Stimulated activated CD4-positive, alpha-beta T cell treated with anti-CD3 and anti-CD28 coated beads, Interleukin-2, amount 100 ng/mL, for 48 hours (primary cell): ENCODE measurements around the gene CATSPERE.
"Not testable (repeated sequence)": the region's sequence is repeated elsewhere in the genome, so short reads cannot be mapped to it uniquely, and the experiment has no call there.

Experiments
- DNase-seq, 2 donors: peaks; one replicate each; pipeline ENCODE4 v3.0.0-alpha.2; 2020

CATSPERE gene

DNA sequence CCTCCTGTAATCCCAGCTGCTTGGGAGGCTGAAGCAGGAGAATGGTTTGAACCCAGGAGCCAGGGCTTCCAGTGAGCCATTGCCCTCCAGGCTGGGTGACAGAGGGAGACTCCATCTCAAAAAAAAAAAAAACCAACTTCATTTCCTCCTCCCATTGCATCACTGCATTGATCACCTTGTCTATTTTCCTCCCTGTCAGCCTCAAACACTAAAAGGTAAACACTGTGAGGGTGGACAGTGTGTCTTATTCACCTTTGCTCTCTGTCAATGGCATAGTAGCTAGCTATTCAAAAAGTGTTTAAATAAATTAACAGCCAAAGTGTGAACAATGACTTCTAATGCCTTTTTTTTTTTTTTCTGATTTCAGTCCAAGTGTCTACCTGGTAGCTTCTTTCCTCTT is 178.5 kb downstream of the CATSPERE start:
- no peak for DNase-seq

DNA sequence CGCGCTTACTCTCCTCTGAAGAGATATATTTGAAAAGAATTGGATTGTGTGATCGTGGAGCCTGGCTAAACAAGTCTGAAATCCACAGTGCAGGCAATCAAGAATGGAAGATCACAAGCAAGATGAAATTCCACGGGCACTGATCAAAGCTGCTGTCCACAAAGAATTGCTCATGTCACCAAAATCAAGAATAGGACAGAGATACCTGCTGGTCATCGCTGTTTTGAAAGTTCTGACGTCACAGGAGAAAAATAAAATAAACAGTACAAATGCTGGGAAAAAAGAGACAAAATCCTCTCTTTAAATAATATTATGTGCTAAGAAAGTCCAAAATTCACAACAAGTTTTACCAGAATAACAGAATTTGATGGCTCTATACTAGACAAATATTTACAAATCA is 179.8 kb downstream of the CATSPERE start:
- DNase-seq = no peak

DNA sequence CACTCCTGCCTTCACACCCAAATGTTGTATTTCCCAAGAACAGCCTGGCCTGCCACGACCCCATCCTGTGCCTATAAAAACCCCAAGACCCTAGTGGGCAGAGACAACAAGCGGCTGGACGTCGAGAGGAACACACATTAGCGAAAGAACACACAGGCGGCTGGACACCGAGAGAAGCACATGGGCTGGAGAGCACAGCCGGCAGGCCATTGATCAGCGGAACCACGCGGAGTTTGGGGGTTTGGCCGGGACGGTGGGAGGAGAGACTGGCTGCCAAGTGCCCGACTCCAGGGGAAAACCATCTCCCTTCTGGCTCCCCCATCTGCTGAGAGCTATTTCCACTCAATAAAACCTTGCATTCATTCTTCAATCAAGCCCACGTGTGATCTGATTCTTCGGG is 181.5 kb downstream of the CATSPERE start:
- no peak for DNase-seq

DNA sequence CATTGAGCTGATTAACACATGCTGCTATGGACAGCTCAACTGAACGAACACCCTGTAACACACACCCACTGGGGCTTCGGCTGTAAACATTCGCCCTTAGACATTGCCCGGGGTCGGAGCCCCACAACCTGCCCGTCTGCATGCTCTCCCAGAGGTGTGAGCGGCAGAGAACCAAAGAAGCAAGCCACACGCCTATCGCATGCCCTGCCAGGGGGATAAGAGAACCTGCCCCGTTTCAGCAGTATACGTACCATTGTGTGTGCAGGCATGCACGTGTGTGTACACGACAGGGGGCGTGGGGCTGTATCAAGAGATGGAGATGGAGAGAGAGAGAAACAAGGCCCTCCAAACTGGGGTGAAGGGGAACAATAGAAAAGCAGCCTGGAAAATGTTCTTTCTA is 181.9 kb downstream of the CATSPERE start:
- no peak for DNase-seq

DNA sequence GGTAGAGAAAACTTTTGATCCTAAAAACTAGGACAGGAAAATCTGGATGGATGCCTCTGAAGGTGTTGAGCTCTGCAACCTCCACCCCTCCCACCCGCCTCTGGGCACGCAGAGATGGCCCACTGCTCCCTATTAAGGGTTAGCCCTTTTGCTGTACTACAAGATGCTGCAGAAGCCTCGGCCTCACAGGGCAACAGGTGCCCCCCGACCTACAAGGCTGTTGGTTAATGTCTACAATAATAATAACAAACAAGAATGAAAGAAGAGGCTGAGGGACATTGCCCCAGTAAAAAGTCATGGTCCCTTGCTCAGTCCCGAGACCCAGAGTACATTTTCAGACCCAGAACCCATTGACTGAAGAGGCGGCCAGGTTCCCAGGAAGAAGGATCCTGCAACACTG is 184.3 kb downstream of the CATSPERE start:
- DNase-seq = no peak

DNA sequence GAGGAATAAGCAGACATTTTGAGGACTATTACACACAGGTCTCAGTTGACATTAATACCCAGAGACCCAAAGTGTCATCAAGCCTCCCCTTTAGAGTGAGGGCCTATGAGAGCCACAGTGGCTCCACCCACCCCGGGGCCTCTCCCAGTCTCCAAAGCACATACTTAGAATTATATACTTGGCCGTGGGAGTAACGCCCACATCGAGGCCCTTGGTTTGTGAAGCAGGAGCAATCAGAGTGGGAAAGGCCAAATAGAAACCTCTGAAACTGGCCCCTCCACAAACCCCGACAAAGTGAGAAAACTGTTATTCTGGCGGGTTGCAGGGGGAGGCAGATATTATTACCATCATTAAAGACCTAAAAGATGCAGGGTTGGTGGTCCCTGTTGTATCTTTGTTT is 184.8 kb downstream of the CATSPERE start:
- DNase-seq = no peak

DNA sequence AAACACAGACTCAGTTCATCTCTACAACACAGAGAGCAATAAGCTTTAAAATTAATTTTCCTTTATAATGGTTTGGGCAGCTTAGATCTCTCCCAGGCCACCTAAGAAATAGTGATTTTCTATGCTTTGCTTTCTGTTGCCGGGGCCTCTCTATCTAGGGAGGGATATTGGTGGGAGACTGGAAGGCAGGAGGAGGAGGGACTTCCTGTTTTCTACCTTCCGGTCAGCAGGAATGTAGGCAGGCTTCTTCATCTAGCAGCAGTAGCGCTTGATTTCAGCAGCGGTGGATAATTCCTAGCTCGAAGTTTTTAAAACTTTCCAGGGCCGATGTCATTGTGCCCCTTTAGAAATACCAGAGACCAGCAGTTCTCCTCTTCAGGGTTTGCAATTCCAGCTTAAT is 186.7 kb downstream of the CATSPERE start:
- DNase-seq = no peak

DNA sequence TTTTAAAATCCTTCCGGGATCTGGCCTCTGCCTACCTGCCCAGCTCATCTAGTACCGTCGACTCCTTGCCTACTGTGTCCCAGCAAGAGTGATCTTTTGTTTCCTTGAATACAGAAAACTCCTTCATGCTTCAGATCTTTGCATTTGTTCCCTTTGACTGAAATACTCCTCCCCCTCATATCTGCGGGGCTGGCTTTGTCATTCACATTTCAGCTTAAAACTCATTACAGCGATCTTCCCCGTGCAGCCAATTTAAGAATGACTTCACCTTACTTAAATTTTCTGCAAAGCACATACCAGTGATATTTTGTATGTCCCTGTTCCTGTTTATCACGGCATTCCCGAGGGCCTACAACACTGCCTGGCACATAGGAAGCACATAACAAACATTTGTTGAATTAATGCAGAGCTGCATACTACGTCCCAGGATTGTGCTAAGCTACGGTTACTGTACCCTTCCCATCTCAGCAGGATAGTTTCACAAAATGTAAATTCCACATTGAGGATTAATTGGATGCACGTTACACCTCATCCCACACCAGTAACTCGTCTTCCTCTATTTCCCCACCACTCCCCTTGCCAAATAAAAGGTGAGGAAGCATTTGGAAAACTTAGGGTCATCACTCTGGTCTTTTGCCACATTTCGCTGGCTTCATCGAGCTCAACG is 191.0 kb downstream of the CATSPERE start:
- no peak for DNase-seq

DNA sequence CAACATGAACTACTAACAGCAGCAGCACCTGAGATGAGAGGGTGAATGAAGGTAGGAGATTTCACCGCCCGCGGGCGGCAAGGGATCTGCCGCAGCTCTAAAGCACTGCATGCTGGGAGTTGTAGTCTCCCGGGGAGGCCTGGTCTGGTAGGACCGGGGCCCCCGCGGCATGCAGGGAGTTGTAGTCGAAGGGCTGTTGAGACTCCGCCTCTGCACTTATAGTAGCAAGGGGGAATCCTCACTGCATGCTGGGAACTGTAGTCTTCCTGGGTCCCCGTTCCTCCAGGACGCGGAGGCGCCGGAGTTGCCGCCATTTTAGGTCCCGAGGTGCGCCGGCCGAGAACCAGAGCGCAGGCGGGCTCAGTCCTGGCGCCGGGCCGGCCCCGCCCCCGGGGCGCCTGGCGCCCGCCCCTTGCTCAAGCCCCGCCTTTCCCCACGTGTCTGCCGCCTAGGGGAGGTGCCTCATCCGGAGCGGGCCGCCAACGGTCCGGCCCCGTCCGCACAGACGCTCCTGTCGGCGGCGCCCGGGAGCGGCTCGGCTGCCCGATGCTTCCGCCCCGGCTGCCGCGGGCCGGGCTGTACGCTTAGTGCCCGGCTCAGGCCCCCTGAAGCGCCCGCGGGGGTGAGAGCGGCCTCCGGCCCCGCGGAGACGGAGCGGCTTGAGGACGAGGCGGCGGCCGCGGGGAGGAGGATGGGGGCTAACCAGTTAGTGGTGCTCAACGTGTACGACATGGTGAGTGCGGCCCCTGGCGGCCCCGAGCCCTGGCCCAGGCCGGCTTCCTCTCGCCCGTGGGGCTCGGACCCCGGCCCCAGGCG is 191.8 kb downstream of the CATSPERE start, which contains the start of gene DESI2:
Gene DESI2, plus strand, starts transcription at position 504 of the 816 bp plus-strand sequence. Its CDS starts 188 bp downstream, at position 692.
- DNase-seq = peak; percentile 93 to 94

DNA sequence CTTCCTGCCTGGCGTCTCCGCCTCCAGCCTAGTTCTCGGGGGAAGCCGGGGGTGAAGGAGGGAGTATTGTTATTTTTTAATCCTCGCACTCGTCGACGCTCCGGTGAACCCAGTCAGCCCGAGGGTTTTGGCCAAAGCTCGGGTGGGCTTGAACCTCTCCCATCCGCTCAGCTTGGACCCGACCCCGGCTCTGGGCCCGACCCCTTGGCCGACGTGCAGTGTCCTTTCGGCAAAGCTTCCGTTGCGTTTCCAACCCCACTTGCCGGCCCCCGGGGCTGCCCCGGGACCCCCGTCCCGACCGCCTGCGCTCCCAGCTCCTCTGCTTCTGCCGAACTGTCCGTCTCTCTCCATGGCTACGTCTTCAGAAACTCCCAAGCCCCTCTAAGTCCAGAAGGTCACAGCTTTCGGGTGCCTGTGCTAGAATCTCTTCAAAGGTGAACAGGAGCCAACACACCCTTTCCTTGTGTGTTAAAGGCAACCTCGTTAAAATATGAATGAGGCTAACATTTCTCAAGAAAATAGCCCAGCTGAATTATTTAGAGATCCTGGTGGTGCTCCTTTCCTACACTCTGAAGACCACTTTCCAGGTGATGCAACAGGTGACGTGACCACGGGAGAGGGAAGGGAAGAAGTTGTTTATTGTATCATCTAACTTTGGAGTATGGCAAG is 192.5 kb downstream of the CATSPERE start:
- no peak for DNase-seq

DNA sequence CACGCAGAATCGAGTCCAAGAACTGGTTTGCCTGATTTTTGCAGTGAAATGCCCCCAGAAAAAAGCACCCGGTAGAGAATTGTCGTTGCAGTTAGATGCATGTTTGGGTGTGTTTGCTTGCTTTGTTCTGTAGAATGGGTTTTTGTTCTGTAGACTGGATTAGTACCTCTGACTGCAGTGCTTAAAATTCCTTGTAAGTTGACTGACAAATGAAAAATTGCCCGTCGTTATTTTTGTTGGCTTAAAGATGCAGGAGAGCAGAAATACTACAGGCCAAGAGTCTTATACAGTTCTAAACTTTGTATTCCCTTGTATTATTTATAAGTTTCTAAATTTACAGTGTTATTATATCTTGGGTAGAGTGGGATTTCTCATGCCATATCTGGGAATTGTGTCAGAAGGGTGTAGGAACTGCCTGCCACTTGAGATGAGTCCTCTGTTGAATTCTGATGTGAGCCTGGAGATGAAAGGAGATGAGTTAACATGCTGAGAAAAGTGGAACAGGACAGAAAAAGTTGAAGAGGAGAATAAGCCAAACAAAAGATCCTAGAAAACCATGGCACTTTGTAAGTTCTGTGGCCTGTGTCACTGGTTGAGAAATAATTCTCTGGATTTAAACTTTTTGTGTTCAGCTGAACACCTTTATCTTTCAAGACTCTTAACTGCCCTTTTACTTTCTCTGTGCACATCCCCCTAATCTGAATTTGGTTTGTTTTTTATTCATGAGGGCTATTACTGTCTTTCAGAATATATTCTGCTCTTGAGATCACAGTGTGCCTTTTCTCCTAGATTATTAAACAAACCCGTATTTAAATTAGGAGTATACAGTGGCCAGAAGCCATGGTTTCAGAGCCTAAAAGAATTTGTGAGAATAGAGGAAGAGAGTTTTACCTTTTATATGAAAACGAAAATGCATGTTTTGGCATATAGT is 193.3 kb downstream of the CATSPERE start:
- DNase-seq = no peak

DNA sequence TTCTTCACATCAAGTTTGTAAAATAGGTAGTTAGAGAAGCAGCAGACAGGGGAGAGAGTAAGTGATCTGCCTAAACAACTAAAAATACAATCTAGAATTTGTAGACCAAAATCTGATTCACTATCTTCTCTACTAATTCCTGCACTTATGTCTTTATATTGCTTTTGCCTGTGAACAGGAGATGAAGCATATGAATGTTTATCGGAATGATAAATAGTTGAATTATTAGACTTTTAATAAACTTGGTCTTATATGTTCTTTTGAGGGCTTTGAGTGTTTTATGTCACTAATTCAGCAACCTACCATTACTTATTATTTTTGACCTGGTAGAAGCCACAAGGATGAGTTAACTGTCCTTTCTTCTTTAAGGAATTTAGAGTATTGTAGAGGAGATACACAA is 194.1 kb downstream of the CATSPERE start:
- no peak for DNase-seq

DNA sequence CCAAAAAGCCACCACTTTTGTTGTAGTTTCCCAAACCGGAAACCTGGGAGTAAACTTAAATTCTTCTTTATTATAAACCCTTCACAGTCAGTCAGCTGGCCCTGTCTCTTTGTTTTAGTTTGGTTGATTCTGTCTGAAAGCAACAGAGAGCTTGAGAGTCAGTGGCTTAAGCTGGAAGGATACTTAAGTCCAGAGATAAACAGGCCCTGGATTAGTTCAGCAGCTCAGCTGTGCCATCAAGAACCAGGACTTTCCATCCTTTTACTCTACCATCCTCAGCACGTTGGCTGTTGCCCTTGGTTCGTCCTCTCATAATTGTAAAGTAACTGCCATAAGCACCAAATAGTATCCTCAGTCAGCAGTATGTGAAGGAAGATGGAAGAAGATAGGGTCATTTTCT is 196.3 kb downstream of the CATSPERE start:
- no peak for DNase-seq

DNA sequence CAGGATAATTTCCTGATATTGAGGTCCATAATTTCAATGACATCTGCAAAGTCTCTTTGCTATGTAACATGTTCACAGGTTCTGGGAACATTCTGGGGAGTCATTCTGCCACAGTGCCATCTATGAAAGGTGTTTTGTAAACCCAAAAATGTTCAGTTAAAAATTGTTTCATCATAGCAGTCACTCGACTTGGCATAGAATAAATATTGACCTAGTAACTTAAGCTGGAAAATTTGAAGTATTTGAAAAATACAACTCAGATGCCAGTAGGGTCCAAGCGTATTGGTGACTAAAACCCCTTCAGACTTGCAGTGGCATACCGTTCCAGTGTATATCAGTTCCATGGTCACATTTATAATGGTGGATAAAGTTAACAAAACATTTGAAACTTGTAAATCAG is 198.6 kb downstream of the CATSPERE start:
- DNase-seq = no peak

DNA sequence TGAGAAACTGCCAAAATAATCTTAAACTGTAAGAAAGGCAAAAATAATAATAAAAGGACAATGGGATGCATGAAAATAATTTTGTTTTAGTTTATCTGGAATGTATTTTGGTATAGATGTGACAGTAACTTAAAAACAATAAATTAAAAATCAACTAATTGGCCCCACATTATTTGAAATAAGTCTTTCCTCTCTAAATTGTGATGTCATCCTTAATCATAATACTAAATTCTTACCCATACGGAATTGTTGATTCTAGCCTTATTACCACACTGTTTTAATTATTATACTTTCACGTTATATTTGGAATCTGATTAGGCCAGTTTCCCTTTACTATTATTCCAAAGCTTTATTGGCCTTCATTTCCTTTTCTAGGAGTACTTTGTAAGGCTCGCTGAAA is 199.5 kb downstream of the CATSPERE start:
- DNase-seq = no peak

DNA sequence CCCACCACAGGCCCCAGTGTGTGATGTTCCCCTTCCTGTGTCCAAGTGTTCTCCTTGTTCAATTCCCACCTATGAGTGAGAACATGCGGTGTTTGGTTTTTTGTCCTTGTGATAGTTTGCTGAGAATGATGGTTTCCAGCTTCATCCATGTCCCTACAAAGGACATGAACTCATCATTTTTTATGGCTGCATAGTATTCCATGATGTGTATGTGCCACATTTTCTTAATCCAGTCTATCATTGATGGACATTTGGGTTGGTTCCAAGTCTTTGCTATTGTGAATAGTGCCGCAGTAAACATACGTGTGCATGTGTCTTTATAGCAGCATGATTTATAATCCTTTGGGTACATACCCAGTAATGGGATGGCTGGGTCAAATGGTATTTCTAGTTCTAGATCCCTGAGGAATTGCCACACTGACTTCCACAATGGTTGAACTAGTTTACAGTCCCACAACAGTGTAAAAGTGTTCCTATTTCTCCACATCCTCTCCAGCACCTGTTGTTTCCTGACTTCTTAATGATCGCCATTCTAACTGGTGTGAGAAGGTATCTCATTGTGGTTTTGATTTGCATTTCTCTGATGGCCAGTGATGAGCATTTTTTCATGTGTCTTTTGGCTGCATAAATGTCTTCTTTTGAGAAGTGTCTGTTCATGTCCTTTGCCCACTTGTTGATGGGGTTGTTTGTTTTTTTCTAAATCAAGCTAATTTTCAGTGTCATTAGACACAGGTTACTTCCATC is 200.7 kb downstream of the CATSPERE start:
- DNase-seq = not testable (repeated sequence)

DNA sequence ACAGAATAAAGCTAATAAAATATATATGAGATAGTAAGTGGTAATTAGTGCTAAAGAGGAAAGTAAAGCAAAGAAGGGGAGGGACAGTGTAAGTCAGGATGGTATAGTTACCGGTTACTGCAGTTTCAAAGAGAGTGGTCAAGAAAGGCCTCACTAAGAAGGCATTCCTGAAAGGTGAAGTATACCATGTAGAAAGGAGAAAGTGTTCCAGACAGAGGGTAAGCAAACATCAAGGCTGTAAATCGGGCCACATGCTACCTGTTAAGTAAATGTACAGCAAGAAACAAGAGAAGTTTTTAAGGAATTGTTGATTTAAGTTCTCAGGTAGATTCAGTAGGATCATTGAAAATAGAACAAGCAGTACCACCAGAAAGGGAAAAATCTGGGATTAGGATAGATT is 201.5 kb downstream of the CATSPERE start:
- no peak for DNase-seq

DNA sequence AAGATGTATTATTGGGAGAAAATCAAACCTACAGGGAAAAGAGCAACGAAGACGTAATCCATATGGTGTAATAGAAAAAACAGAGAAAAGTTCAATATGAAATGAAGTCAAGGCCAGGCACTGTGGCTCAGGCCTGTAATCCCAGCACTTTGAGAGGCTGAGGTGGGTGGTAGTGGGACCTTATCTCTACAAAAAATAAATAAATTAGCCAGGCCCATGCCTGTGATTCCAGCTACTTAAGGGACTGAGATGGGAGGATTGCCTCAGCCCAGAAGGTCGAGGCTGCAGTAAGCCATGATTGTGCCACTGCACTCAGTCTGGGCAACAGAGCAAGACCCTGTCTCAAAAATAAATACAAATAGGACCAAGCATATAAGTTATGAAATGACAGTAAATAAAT is 203.3 kb downstream of the CATSPERE start:
- DNase-seq = no peak

DNA sequence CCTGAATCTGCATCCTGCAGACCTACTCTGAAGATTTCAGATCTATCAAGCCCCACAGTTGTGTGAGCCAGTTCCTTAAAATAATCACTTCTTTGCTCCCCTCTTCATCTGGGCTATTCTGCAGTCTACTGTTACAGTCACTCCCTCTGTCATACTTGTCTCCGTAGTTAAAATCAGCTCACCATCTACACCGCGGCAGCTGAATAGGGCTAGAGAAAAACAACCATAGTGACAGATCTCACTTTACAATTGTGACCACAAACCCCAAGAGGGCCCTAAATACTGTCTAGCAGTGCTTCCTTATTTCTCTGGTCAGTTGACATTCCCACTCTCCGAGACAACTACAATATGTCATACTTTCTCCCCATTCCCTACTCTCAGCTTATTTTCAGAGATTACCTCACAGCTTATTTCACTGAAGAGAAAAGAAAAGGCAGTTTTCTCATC is 204.7 kb downstream of the CATSPERE start:
- no peak for DNase-seq

DNA sequence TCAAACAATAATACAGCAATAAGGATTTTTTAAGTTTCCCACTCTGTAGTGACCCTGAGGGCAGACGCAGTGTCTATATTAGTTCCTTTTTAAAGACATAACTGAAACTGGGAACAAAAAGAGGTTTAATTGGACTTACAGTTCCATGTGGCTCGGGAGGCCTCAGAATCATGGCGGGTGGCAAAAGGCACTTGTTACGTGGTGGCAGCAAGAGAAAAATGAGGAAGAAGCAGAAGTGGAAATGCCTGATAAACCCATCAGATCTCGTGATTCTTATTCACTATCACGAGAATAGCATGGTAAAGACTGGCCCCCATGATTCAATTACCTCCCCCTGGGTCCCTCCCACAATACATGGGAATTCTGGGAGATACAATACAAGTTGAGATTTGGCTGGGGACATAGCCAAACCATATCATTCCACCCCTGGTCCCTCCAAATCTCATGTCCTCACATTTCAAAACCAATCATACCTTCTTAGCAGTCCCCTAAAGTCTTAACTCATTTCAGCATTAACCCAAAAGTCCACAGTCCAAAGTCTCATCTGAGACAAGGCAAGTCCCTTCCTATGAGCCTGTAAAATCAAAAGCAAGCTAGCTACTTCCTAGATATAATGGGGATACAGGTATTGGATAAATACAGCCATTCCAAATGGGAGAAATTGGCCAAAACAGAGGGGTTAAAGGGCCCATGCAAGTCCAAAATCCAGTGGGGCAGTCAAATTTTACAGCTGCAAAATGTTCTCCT is 205.8 kb downstream of the CATSPERE start:
- DNase-seq = not testable (repeated sequence)

DNA sequence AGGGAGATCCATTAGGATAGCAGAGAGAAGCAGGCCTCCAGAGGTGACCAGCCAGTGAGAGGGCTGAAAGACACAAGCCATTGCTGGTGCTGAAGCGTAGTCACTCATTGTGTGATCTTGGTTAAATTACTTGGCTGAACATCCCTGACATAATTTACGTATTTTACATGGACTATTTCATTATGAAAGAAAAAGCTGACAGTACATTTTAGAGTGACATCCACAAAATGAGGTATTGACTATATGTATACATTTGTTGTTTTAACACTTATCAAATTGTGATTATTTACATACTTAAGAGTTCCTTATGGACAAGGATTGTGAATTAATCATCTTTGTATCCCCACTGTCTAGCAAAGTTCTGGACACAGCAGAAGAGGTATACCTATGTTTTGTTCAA is 206.7 kb downstream of the CATSPERE start:
- no peak for DNase-seq
